NCI-H1436 treated with DMSO at 0.1 percent for 48 hours (cell line): ENCODE results near the gene BORCS6.
A peak's percentile ranks its signal among the peaks of the same experiment; 100 is the strongest.
"Not testable (repeated sequence)": the region's sequence is repeated elsewhere in the genome, so short reads cannot be mapped to it uniquely, and the experiment has no call there.

Experiments
- DNase-seq: peaks from one replicate; lab custom pipeline; 2025; lab: John Stamatoyannopoulos, UW

The BORCS6 gene

DNA sequence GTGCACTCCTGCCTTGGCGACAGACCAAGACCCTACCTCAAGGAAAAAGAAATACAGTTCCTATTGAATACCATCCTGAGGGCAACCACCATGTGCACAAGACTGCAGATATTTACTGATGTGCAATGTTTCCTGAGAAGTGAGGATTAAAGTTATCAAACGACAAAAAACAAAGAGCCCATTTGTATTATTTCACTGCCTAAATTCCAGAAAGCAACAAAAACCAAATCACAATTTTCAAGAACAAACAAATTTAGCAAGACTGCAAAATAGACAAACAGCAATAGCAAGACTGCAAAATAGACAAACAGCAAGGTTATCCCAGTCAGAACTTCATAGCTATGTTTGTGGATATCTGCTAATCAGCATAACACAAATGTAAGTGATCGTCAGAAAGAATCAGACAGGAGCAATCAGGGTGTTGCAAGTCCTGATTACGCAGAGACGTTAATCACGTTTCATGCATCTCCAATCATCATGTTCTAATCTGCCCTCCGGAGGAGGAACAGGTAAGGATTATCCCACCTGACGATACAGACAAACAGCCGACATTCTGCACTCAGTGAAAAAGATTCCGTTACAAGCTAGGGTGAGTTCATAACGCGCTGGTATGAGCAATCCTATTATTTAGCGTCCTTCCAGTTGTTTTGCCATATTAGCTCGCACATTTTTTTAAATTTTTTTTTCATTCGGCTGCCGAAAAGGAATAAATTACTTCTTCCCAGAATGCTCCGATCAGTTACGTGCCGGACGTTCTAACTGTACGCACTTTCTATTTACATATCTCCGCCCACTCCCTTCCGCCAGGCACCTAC, 16.7 kb downstream of the BORCS6 start:
- peak; percentile 90 for DNase-seq

- not testable (repeated sequence) for DNase-seq
Observed at GRCh38 chr17:8170186-8170585, 19.8 kb downstream of the BORCS6 start.

GRCh38 chr17:8167526-8167925, 22.5 kb downstream of the BORCS6 start:
- DNase-seq = no peak

DNA sequence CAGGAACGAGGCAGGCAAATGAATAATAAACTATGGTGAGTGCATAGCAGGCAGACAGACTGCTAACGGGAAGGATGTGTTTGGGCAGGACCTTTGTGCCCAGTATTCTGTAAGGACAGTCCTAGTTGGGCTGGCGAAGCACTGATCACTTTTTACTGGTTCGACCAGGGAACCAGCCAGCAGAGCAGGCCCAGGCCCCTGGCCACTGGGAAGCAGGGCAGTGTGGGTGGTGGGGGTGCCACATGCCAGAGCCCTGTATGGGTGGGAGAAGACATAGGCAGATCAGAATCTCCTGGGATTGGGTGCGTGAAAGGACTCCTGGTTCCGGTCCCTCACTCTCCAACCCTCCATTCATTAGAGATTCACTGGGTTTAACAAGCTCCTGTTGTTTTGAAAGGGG, 23.2 kb downstream of the BORCS6 start:
- no peak for DNase-seq

GRCh38 chr17:8164815-8165131, 25.2 kb downstream of the BORCS6 start:
- DNase-seq = no peak

GRCh38 chr17:8163978-8164814, 25.8 kb downstream of the BORCS6 start:
- DNase-seq = no peak

DNA sequence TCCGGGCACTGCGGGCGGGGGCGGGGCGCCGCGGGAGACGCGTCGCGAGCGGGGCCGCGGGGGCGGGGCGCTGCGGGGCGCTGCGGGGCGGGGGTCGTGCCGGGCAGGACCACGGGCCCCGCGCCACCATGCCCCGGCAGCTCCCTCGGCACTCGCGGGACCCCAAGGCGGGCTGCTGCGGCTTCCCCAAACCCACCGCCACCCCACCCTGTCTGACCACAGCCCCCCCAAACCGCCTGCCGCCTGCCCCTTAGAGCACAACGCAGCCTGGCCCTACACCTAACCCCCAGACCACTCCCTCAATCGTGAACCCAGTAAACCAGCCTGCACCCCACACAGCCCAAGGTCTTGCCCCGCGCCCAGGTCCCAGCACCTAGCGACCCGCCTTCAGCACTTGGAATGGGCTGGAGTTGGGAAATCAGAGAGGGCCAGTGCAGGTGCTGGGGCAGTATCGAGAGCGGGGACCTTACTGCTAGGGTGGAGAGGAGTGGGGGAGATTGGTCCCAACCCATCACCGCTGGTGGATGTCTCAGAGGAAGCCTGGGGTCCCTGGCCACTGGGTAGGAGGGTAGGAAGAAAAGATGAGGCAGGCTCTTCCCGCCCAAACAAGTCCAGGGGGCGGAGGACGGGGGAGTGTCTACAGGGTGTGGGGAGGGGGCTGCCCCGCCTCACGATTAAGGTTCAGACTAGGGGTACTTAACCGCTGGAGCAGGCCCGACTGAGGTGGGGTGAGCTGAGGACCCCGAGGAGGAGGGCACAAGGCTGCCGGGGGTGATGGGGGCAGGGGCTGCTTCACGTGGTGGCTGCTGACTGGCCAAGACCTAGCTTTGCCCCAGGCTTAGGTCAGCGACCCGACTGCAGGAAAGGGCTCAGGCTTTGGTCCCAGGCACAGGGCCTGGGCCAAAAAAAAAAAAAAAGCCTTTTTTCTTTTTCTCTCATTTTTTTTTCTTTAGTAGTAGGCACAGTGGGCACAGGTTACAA, 26.7 kb downstream of the BORCS6 start:
- DNase-seq = no peak

GRCh38 chr17:8162233-8162996, 27.6 kb downstream of the BORCS6 start, which contains the start of gene VAMP2:
TSS of gene VAMP2 (minus strand) at chr17:8162948. CDS start at chr17:8162879, 69 bp downstream.
- no peak for DNase-seq

- no peak for DNase-seq
Observed at GRCh38 chr17:8161289-8162232, 28.4 kb downstream of the BORCS6 start.

- no peak for DNase-seq
Observed at GRCh38 chr17:8160741-8161221, 29.2 kb downstream of the BORCS6 start.

GRCh38 chr17:8160224-8160577, 29.8 kb downstream of the BORCS6 start:
- no peak for DNase-seq

DNA sequence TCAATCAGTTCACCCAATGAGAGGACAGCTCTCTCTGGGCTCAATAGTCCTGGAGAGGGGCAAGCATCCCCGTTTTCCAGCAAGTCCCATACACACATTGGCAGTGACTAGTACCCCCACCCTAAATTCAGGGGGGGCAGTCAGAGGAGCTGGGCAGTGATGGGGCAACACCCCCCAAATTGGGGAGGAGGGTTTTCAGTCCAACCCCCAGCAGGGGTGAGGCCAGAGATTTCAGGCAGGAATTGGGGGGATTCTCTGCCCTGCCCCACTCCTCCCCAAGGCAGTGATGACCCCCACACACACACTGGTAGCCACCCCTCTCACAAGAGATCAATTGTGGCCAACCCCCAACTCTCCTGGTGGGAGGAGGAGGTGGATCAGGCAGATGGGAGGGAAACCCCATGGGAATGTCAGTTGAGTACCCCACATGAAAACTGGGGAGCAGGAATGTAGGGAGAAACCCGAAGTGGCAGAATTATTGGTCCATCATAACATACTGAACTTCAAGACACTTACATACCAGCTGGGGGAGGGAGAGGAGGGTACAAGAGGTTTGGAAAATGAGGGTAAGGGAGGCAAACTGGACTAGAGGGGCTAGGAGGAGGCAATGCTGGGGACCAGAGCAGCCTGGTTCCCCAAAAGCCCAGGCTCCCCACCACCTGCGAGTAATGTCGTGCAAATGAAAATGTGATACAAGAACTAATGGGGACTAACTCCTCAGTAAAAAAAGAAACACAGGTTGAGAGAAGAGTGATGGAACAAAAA, 30.3 kb downstream of the BORCS6 start:
- DNase-seq = no peak

- DNase-seq = no peak
Observed at GRCh38 chr17:8159032-8159400, 31.0 kb downstream of the BORCS6 start.

- peak; percentile 17 for DNase-seq
Observed at GRCh38 chr17:8158267-8159031, 31.5 kb downstream of the BORCS6 start.

DNA sequence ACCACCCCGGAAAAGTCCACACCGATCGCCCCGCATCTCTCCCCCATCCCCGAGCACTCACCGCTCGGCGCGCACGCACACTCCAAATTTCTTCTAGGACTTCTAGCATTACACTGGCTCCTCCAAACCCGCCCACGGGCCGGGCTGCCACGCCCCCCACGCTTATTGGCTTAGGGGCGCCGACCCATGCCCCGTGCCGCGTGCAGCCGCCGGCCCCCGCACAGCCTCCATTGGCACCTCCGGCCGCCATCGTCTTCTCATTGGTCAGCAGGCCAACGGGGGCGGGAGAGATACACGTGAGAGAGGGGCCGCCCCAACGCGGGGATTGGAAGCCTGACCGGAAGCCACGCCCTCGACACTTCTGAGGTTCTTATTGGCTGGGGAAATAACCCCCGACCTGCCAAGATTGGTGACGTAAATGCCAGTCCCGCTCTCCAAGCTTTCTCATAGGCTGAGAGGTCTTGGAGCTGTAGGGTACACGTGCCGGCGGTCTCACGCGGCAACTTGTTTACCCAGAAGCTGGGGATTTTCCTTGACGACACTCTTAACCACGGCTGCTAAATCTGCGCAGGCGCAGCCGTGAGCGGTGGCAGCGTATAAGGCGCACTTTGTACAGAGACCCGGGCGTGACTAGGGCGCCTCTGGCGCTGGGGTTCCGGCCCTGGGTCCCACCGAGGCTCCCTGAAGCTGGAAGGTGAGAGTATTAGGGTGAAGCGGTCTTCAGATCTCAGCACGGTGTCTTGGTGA, 33.6 kb downstream of the BORCS6 start:
- DNase-seq = peak; percentile 98

- DNase-seq = no peak
Observed at GRCh38 chr17:8155996-8156245, 34.1 kb downstream of the BORCS6 start.

DNA sequence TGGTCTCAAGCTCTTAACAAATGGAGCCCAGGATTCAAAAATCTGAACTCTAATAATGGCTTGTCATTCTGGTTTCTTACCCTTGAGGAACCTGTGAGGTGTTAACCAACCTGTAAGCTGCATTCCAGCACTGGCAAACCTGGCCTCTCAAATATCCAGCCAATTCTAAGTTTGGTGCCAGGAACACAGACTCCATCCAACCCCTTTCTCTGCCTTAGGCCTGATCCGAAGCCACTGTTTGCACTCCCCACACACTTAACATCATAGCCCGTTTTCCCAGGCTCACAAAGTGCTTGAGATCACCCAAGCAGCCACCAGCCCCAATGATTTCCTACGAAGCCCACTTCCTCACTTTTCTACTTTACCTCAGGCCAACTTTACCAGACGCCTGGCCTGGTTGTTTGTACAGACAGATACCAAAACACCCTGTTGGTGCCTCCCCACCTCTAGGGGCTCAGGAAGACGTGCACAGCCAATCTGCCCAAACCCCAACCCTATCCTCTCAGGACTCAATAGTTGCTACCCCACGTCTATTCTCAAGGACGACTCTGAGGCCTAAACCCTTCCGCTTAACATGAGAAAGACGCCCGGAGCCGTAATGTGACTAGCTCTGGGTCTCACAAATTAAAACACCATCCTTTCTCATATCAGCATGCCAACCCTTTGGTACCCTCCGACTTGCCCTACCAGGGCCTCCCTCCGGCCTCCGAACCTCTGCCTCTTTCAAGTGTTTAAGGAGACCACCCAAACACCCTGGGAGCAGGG, 34.6 kb downstream of the BORCS6 start:
- no peak for DNase-seq
